ENCODE measurements around the gene CD99. TPM values are rescaled to one million over a fixed set of nuclear protein-coding genes. Genes with fewer than 3 reads are reported as not detected.

Gene CD99
- total RNA-seq, 2 donors from 2014 or later: 148 to 222 TPM

DNA sequence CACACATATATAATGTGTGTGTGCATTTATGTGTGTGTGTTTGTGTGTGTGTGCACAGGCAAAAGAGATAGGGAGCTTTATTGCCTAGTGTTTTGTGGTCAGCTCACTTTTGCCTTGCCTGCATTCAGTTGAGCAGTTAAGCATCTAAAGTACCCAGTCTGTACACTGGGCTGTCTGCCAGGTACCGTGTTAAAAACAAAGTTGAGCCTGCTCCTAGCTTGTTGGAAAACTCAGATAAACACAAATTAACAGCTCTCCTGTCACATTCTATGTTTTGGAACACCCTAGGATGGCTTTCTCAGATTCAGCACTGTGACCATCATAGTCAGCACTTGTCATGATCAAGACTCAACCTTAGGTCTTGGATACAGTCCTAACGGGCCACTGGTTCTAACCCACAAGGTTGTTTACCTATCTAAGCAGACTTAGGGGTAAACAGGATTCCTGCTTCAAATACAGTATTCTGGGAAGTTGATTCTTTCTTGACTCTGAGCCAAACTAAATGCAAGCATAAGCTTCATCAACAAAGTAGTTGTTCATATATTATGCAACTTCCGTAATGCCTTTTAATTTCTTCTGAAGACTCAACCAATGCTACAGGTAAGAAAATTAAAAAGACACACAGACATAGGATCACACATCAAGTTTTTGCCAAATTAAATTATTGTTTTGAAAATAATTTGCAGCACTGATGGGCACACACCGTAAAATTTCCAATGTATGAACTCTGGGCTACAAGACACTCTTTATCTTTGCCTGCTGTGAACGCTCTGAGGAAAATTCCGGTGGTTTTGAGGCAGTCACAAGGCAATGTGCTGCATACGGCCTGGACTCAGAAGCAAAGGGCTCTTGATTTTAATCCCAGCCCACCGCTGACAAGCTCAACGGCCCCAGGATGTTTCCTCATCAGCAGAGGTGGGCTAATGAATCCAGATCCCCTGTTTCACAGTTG lies 11.3 kb upstream of the CD99 start:
- Mint-ChIP-seq H3K36me3 (ENCODE audit: insufficient read depth in 2 of 2) (no peaks in the 10 kb centered on the region), H3K9me3 (peaks cover 0 to 3% of the 10 kb centered on the region in 2 donors), H3K27ac (no peak overlapping the region), H3K4me3 (no peak overlapping the region), H3K4me1 (ENCODE audit: low read depth) (no peaks in the 10 kb centered on the region), H3K27me3 (ENCODE audit: low read depth) (no peaks in the 10 kb centered on the region)
- no peak for ATAC-seq (replicated peaks in 1 of 2)
- DNase-seq: no peak

DNA sequence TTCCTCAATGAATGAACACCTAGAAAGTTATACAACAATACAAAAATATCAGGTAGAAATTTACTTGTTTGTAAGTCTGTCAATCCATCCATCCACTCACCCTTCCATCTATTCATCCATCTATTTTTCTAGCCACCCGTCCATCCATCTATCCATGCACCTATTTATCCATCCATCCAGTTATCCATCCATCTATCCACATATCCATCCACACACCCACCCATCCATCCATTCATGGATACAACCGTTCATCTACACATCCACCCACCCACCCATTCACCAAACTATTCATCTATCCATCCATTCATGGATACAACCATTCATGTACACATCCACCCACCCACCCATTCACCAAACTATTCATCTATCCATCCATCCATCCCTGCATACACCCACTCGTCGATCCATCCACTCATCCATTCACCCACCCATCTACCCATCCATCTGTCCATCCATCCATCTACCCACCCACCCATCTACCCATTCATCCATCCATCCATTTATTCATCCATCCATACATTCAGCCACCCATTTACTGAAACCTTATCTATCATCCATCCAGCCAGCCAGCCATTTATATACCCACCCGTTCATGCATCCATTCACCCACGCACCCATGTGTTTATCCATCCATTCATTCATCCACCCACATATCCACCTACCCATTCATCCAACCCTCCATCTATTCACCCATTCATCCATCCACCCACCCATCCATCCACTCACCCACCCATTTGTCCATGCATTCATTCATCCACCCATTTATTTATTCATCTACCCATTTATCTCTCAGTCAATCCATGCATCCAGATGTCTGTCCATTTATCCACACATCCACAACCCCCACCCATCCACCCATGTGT lies 10.4 kb upstream of the CD99 start:
- no peaks in the 10 kb centered on the region for H3K27me3 Mint-ChIP-seq (ENCODE audit: low read depth)
- DNase-seq (no peak), ATAC-seq (replicated peaks in 1 of 2) (no peak)
- H3K27ac Mint-ChIP-seq: no peak overlapping the region
- H3K9me3 Mint-ChIP-seq: peaks cover 0 to 3% of the 10 kb centered on the region in 2 donors
- H3K4me1 Mint-ChIP-seq (ENCODE audit: low read depth): no peaks in the 10 kb centered on the region
- H3K36me3 Mint-ChIP-seq (ENCODE audit: insufficient read depth in 2 of 2): no peaks in the 10 kb centered on the region
- no peak overlapping the region for H3K4me3 Mint-ChIP-seq

GRCh38 chrX:2682565-2683177 lies 8.4 kb upstream of the CD99 start:
- H3K27ac Mint-ChIP-seq: no peak overlapping the region
- peaks cover 0 to 3% of the 10 kb centered on the region in 2 donors for H3K9me3 Mint-ChIP-seq
- DNase-seq (no peak), ATAC-seq (replicated peaks in 1 of 2) (no peak)
- no peaks in the 10 kb centered on the region for H3K27me3 Mint-ChIP-seq (ENCODE audit: low read depth)
- no peaks in the 10 kb centered on the region for H3K4me1 Mint-ChIP-seq (ENCODE audit: low read depth)
- no peaks in the 10 kb centered on the region for H3K36me3 Mint-ChIP-seq (ENCODE audit: insufficient read depth in 2 of 2)
- no peak overlapping the region for H3K4me3 Mint-ChIP-seq

GRCh38 chrX:2684256-2684655 lies 6.8 kb upstream of the CD99 start:
- DNase-seq: no peak
- no peaks in the 10 kb centered on the region for H3K4me1 Mint-ChIP-seq (ENCODE audit: low read depth)

DNA sequence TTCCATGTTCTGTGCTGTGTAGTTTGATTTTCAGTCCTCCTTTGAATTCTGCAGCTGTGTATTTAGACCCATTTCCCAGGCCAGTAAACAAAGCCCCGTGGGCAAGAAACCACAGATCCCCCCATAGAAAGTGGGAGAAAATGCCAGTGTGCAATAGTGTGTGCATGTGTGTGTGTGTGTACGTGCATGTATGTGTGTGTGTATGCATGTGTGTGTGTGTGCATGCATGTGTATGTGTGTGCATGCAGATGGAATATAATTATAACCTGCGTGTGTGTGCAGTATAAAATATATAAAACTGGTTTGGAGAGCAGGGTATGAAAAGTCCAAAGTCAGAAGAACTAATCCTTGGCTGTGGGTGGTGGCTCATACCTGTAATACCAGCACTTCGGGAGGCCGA lies 5.2 kb upstream of the CD99 start:
- Mint-ChIP-seq H3K9me3 (no peaks in the 10 kb centered on the region), H3K27me3 (ENCODE audit: low read depth) (no peaks in the 10 kb centered on the region), H3K4me3 (no peak overlapping the region), H3K36me3 (ENCODE audit: insufficient read depth in 2 of 2) (no peaks in the 10 kb centered on the region), H3K4me1 (ENCODE audit: low read depth) (no peaks in the 10 kb centered on the region), H3K27ac (no peak overlapping the region)
- DNase-seq (no peak), ATAC-seq (replicated peaks in 1 of 2) (no peak)

More at GRCh38 chrX:2684256-2684655, 6.8 kb upstream of the CD99 start:
- Mint-ChIP-seq H3K36me3 (ENCODE audit: insufficient read depth in 2 of 2) (no peaks in the 10 kb centered on the region), H3K27me3 (ENCODE audit: low read depth) (no peaks in the 10 kb centered on the region), H3K27ac (peak overlapping the region; percentile 66), H3K9me3 (peaks cover 0 to 3% of the 10 kb centered on the region in 2 donors), H3K4me3 (no peak overlapping the region)
- no peak for ATAC-seq (replicated peaks in 1 of 2)

DNA sequence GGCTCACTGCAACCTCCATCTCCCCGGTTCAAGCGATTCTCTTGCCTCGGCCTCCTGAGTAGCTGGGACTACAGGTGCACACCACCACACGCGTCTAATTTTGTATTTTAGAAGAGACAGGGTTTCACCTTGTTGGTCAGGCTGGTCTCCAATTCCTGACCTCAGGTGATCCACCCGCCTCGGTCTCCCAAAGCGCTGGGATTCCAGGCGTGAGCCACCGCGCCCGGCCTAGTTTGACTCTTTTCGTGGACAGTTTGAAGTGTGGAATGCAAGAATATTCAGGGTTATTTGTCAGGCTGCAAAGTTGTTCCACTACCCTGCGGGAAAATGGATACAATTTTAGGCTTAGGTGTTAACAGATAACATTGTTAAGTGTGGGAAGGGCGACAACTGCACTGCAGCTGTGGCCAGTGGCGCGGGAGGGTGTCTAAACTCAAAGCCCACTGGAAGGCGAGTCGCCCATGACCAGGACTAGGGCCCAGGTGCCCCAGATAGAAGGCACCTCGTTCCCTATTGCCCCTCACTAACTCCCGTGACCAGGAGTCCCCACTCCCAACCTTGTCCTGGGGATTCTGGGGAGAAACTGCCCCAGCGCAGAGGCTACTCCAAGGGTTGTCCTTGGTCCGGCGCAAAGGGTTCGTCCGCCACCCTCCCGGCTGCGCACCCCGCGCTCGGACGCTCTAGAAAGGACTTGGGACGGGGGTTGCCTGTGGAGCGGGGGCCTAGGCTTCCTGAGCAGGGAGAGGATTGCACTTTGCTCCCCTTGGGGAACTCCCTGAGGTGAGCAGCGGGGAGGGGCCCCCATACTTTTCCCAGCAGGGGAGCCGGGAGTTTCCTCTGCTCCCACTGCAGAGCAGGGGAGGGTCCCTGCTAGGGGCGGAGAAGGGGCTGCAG lies 1.1 kb upstream of the CD99 start:
- H3K4me1 Mint-ChIP-seq (ENCODE audit: low read depth): peaks cover 31% of the 10 kb centered on the region
- H3K4me3 Mint-ChIP-seq: peak overlapping the region; percentile 36 to 100
- peaks cover 3 to 10% of the 10 kb centered on the region in 2 donors for H3K36me3 Mint-ChIP-seq (ENCODE audit: insufficient read depth in 2 of 2)
- no peak overlapping the region for H3K27ac Mint-ChIP-seq
- no peak for ATAC-seq (replicated peaks in 1 of 2)
- no peak for DNase-seq
- H3K27me3 Mint-ChIP-seq (ENCODE audit: low read depth): no peaks in the 10 kb centered on the region
- H3K9me3 Mint-ChIP-seq: no peaks in the 10 kb centered on the region

- peak in 1 of 2 donors; percentile 2 for ATAC-seq (replicated peaks in 1 of 2)
- Mint-ChIP-seq H3K27ac (peak overlapping the region; percentile 97), H3K4me3 (peak overlapping the region; percentile 99 to 100), H3K36me3 (ENCODE audit: insufficient read depth in 2 of 2) (peaks cover 8 to 13% of the 10 kb centered on the region in 2 donors), H3K9me3 (no peaks in the 10 kb centered on the region), H3K4me1 (ENCODE audit: low read depth) (peaks cover 47% of the 10 kb centered on the region), H3K27me3 (ENCODE audit: low read depth) (no peaks in the 10 kb centered on the region)
- DNase-seq: peak in 1 of 2 donors; percentile 33
These were observed 587 bp downstream of the CD99 start for GRCh38 chrX:2691543-2692220.

GRCh38 chrX:2692221-2693112 lies 1.4 kb downstream of the CD99 start:
- DNase-seq (no peak), ATAC-seq (replicated peaks in 1 of 2) (no peak)
- Mint-ChIP-seq H3K4me1 (ENCODE audit: low read depth) (peaks cover 55% of the 10 kb centered on the region), H3K4me3 (peak overlapping the region; percentile 99 to 100), H3K9me3 (no peaks in the 10 kb centered on the region), H3K27ac (peak overlapping the region; percentile 97), H3K36me3 (ENCODE audit: insufficient read depth in 2 of 2) (peaks cover 10 to 13% of the 10 kb centered on the region in 2 donors), H3K27me3 (ENCODE audit: low read depth) (no peaks in the 10 kb centered on the region)

GRCh38 chrX:2693113-2694002 lies 2.3 kb downstream of the CD99 start:
- H3K36me3 Mint-ChIP-seq (ENCODE audit: insufficient read depth in 2 of 2): peaks cover 12 to 13% of the 10 kb centered on the region in 2 donors
- peak overlapping the region; percentile 99 to 100 for H3K4me3 Mint-ChIP-seq
- H3K27ac Mint-ChIP-seq: peak overlapping the region; percentile 97
- ATAC-seq (replicated peaks in 1 of 2) (no peak), DNase-seq (no peak)
- H3K9me3 Mint-ChIP-seq: no peaks in the 10 kb centered on the region
- peaks cover 64% of the 10 kb centered on the region for H3K4me1 Mint-ChIP-seq (ENCODE audit: low read depth)
- no peaks in the 10 kb centered on the region for H3K27me3 Mint-ChIP-seq (ENCODE audit: low read depth)

DNA sequence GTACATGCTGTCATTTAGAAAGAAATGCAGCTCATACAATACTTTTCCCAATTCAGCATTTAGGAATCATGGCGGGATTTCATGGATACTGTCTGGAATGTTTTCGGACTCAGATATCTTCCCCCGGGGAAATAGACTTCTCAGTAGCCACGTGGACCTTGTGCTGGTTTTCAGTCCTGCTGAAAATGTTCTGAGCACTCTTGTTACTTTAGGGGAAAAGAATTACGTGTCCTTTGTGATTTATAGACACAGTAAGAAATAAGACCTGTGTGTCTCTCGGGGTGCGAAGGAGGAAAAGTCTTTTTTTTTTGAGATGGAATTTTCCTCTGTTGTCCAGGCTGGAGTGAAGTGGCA lies 3.8 kb downstream of the CD99 start:
- Mint-ChIP-seq H3K4me1 (ENCODE audit: low read depth) (peaks cover 76% of the 10 kb centered on the region), H3K4me3 (peak overlapping the region; percentile 99 to 100), H3K27ac (peak overlapping the region; percentile 69), H3K9me3 (no peaks in the 10 kb centered on the region), H3K36me3 (ENCODE audit: insufficient read depth in 2 of 2) (peaks cover 14 to 16% of the 10 kb centered on the region in 2 donors), H3K27me3 (ENCODE audit: low read depth) (no peaks in the 10 kb centered on the region)
- DNase-seq (no peak), ATAC-seq (replicated peaks in 1 of 2) (no peak)
